Lower lobe of right lung (tissue), 2 donors: Measurements from ENCODE around the gene SIVA1. TPM values are rescaled to one million over a fixed set of nuclear protein-coding genes. Genes with fewer than 3 reads are reported as not detected.

Experiments
- ATAC-seq, 2 donors: fragments of 200-7000 bp; cut with Tn5 transposase; one replicate each; pipeline ENCODE4 v1.9.1; 2020 to 2022; ENCODE audit warnings: mild to moderate bottlenecking in 2 of 2, moderate library complexity in 2 of 2
- DNase-seq: peaks from one replicate; pipeline ENCODE4 v3.0.0-alpha.2; 2020
- H3K27ac ChIP-seq: fragments of 200-600 bp; one replicate; pipeline ENCODE4 v1.8.0; 2022
- H3K27me3 ChIP-seq: fragments of 200-600 bp; one replicate; pipeline ENCODE4 v1.8.0; 2022; ENCODE audit warnings: low read depth
- H3K36me3 ChIP-seq: fragments of 200-600 bp; one replicate; pipeline ENCODE4 v1.8.0; 2022; ENCODE audit warnings: mild to moderate bottlenecking
- H3K4me1 ChIP-seq: fragments of 200-600 bp; one replicate; pipeline ENCODE4 v1.8.0; 2022
- H3K4me3 ChIP-seq: fragments of 200-600 bp; one replicate; pipeline ENCODE4 v1.8.0; 2022; ENCODE audit warnings: mild to moderate bottlenecking
- H3K9me3 ChIP-seq: fragments of 200-600 bp; one replicate; pipeline ENCODE4 v1.8.0; 2022
- intact Hi-C: fragments of 100-400 bp; cut with DNase I; formaldehyde crosslinking; loops from one replicate; pipeline ENCODE4 v1.11.0; 2022
- total RNA-seq: library from RNA; stranded (reverse); fragmentation: NEBNext Ultra II Directional; extraction: Animal tissue kit (Norgen Biotek cat#: 25700); gene quantifications from one replicate; pipeline ENCODE4 v1.2.1, GENCODE V29; 2021
- TF ChIP-seq, protein P1 (sequence below): fragments of 200-600 bp; IDR thresholded peaks from one replicate; pipeline ENCODE4 v1.8.0; 2022; ENCODE audit warnings: antibody characterized with exemption, mild to moderate bottlenecking
- donor health status: DM: no; HTN: yes; CAD: no; lungs with severe emphysema.

SIVA1 gene
- total RNA-seq, 1 donor from 2014 or later, result 66.3 TPM

DNA sequence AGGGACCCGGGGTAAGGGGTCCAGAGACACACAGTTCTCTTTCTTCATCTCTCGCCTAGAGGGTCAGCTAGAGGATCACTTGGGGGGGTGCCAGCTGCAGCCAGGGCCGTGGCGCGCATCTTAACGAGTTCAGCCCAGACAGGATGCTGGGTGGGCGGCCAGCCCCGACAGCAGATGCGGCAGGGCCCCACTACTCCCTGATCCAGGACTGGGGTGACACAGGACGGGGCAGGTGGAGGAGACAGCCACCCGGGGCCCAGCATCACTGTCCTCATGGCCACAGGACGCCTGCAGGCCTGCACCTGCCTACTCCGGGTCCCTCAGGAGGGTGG lies 29.8 kb downstream of the SIVA1 start:
- DNase-seq (no peak), ATAC-seq (no peak)
- no peaks in the 10 kb centered on the region for H3K9me3 ChIP-seq
- TF ChIP-seq, protein P1, sequence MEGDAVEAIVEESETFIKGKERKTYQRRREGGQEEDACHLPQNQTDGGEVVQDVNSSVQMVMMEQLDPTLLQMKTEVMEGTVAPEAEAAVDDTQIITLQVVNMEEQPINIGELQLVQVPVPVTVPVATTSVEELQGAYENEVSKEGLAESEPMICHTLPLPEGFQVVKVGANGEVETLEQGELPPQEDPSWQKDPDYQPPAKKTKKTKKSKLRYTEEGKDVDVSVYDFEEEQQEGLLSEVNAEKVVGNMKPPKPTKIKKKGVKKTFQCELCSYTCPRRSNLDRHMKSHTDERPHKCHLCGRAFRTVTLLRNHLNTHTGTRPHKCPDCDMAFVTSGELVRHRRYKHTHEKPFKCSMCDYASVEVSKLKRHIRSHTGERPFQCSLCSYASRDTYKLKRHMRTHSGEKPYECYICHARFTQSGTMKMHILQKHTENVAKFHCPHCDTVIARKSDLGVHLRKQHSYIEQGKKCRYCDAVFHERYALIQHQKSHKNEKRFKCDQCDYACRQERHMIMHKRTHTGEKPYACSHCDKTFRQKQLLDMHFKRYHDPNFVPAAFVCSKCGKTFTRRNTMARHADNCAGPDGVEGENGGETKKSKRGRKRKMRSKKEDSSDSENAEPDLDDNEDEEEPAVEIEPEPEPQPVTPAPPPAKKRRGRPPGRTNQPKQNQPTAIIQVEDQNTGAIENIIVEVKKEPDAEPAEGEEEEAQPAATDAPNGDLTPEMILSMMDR, result no peak
- no peaks in the 10 kb centered on the region for H3K27me3 ChIP-seq
- H3K4me1 ChIP-seq, result peaks cover 38% of the 10 kb centered on the region
- H3K36me3 ChIP-seq, result peaks cover 30% of the 10 kb centered on the region
- intact Hi-C loops, result no loop called here
- no peak overlapping the region for H3K4me3 ChIP-seq
- no peak overlapping the region for H3K27ac ChIP-seq

DNA sequence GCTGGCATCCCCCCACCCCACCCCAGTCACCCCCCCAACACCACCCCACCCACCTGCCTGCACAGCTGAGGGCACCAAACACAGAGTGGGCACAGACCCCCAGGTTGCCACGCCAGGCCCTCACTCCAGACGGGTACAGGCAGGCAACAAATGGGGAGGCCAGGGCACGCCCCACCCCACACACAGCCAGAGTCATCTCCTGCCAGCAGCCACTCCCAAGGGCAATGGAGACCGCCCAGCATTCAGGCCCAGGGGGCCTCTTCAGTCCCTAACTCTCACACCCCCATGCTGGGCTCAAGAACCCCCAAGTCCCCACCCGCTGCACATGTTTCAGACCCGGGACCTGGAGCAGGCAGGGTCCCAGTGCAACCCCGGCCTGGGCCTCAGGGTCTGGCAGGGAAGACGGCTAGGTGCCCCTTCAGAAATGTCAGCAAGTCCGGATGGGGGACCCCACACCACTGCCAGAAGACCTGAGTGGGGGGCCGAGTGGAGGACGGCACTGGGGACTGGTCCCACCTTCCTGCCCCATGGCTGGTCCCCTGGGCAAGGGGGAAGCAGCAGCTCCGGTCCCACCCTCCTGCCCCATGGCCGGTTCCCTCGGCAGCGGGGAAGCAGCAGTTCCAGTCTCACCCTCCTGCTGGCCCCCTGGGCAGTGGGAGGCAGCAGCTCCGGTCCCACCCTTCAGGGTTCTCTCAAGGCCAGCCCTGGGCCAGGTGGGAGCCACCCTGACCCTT lies 30.7 kb downstream of the SIVA1 start:
- TF ChIP-seq, protein P1, result no peak
- intact Hi-C loops, result no loop called here
- H3K36me3 ChIP-seq, result peaks cover 38% of the 10 kb centered on the region
- no peak for DNase-seq
- H3K4me1 ChIP-seq, result peaks cover 47% of the 10 kb centered on the region
- H3K9me3 ChIP-seq, result no peaks in the 10 kb centered on the region
- H3K27ac ChIP-seq, result no peak overlapping the region
- H3K4me3 ChIP-seq, result no peak overlapping the region
- no peaks in the 10 kb centered on the region for H3K27me3 ChIP-seq
- no peak for ATAC-seq

DNA sequence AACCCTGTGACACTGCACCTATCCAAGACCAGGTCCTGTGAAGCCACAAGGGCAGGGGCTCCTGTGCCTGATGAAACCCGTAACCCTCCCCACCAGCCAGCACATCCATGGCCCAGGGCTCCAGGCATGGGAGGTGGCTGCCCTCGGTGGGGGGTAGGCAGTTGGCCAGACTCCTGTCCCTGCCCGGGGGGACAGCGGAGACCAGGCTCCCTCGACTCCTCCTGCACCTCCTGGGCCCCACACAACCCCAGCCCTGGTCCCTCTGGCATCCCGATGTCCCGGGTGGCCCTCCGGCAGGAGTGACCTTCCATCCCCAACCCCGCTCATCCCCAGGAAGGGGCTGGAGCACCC lies 31.2 kb downstream of the SIVA1 start:
- peaks cover 52% of the 10 kb centered on the region for H3K4me1 ChIP-seq
- no peak for ATAC-seq
- H3K9me3 ChIP-seq, result no peaks in the 10 kb centered on the region
- intact Hi-C loops, result no loop called here
- no peak overlapping the region for H3K4me3 ChIP-seq
- peaks cover 38% of the 10 kb centered on the region for H3K36me3 ChIP-seq
- DNase-seq, result no peak
- TF ChIP-seq, protein P1, result no peak
- no peaks in the 10 kb centered on the region for H3K27me3 ChIP-seq
- peak overlapping the region; percentile 41 for H3K27ac ChIP-seq

DNA sequence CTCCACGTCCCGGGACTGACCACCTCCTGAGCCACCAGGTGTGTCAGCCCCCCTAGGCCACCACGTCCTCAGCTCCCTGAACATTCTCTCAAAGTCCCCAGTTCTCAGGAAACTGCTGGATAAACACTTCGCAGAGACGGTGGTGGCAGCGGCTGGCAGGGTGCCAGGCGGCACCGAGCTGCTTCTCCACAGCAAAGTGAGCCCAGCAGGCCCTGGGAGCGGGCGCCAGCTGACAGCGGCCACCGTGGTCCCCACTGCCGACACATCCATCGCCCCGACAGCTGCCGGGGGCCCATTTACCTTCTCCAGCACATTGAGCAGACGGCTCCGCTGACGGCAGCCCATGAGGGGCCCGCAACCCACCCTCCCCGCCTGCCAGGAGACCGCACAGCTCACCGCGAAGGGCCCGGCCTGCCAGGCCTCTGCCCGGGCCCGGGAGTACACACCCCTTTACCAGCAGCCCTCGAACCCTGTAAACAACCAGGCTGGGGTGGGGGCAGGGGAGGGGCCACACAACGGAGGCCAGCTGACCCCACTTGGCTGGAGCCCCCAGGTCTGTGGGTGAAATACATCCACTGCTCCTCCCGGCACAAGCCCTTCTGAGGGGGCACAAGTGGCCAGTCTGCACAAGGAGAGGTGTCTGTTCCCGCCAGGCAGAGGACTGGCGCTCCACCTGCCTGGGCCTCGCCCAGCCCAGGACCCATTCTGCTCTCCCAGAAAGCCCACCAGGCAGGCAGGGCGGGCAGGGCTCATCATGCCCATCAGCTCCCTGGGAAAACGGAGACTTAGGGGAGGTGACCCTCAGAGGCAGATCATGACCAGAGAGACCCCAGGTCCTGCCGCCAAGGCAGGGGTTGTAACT lies 32.1 kb downstream of the SIVA1 start:
- ATAC-seq, result peak; percentile 1 to 44
- Histone ChIP-seq H3K9me3 (no peaks in the 10 kb centered on the region), H3K4me3 (no peak overlapping the region), H3K27ac (peak overlapping the region; percentile 41), H3K36me3 (peaks cover 40% of the 10 kb centered on the region), H3K4me1 (peaks cover 61% of the 10 kb centered on the region), H3K27me3 (no peaks in the 10 kb centered on the region)
- TF ChIP-seq, protein P1, result no peak
- intact Hi-C loops, result no loop called here
- peak; percentile 74 for DNase-seq

DNA sequence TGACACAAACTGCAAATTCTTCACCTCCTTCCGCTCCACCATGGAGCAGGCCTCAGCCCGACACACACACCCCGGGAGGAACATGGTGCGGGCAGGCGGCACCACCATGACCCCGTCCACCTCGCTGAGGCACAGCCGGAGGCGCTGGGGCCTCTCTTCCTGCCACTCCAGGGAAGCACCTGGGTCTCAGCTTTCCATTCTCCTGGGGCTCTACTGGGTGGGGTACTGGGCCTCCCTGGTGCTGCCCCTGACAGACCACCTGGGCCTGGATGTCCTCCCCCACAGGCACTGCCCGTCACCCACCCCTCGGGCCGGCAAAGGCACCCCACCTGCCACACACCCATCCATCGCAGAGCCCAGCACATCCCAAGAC lies 32.7 kb downstream of the SIVA1 start:
- Histone ChIP-seq H3K9me3 (no peaks in the 10 kb centered on the region), H3K36me3 (peaks cover 40% of the 10 kb centered on the region), H3K27ac (peak overlapping the region; percentile 41), H3K4me3 (no peak overlapping the region), H3K4me1 (peaks cover 67% of the 10 kb centered on the region), H3K27me3 (no peaks in the 10 kb centered on the region)
- intact Hi-C loops, result no loop called here
- ATAC-seq (no peak), DNase-seq (no peak)
- TF ChIP-seq, protein P1, result no peak
